NCI-H2196 treated with DMSO at 0.1 percent for 48 hours (cell line): Measurements from ENCODE around the gene PRM1.
"Not testable (repeated sequence)": the region's sequence is repeated elsewhere in the genome, so short reads cannot be mapped to it uniquely, and the experiment has no call there.

Source experiments
- DNase-seq: peaks from one replicate; lab custom pipeline; 2025; ENCODE audit not compliant: unreplicated experiment; lab: John Stamatoyannopoulos, UW

PRM1 gene

GRCh38 chr16:11298143-11298900 lies 17.2 kb upstream of the PRM1 start:
- no peak for DNase-seq

GRCh38 chr16:11297492-11298142 lies 16.5 kb upstream of the PRM1 start:
- peak; percentile 77 for DNase-seq

- DNase-seq = no peak
Measured at GRCh38 chr16:11296706-11297491, 15.8 kb upstream of the PRM1 start.

- DNase-seq = no peak
Measured at GRCh38 chr16:11296351-11296705, 15.2 kb upstream of the PRM1 start.

GRCh38 chr16:11295672-11296071 lies 14.5 kb upstream of the PRM1 start:
- no peak for DNase-seq

GRCh38 chr16:11292076-11292748 lies 11.1 kb upstream of the PRM1 start:
- DNase-seq = no peak

GRCh38 chr16:11291091-11291703 lies 10.1 kb upstream of the PRM1 start:
- DNase-seq = no peak

- no peak for DNase-seq
Measured at GRCh38 chr16:11290102-11290893, 9.2 kb upstream of the PRM1 start.

GRCh38 chr16:11289696-11290095 lies 8.6 kb upstream of the PRM1 start:
- not testable (repeated sequence) for DNase-seq

- DNase-seq = no peak
Measured at GRCh38 chr16:11289202-11289601, 8.1 kb upstream of the PRM1 start.

GRCh38 chr16:11285842-11286241 lies 4.7 kb upstream of the PRM1 start:
- DNase-seq = no peak

- DNase-seq = no peak
Measured at GRCh38 chr16:11283820-11284248, 2.7 kb upstream of the PRM1 start.

- DNase-seq = no peak
Measured at GRCh38 chr16:11278681-11279628, 2.2 kb downstream of the PRM1 start.

- no peak for DNase-seq
Measured at GRCh38 chr16:11277607-11278337, 3.4 kb downstream of the PRM1 start.

- DNase-seq = no peak
Measured at GRCh38 chr16:11276896-11277593, 4.1 kb downstream of the PRM1 start.

- no peak for DNase-seq
Measured at GRCh38 chr16:11276143-11276895, 4.8 kb downstream of the PRM1 start, which contains the start of gene PRM2. PRM2 (minus strand) TSS chr16:11276480; CDS start chr16:11276370, 110 bp downstream.

GRCh38 chr16:11274964-11275363 lies 6.2 kb downstream of the PRM1 start:
- DNase-seq = no peak
